ENCODE measurements around the gene MYBPC3.

GRCh38 chr11:47333886-47334443, 18.5 kb downstream of the MYBPC3 start:
- TF ChIP-seq CTCF (IDR thresholded peaks at IDR 0.05) (no peak), POLR2AphosphoS5 (IDR thresholded peaks at IDR 0.05) (no peak)
